Stimulated activated CD4-positive, alpha-beta T cell treated with anti-CD3 and anti-CD28 coated beads, Interleukin-12 subunit alpha, Interleukin-12 subunit beta, amount 100 ng/mL, for 48 hours (primary cell): Measurements from ENCODE around the gene STOML1.

ENCODE experiments used
- DNase-seq, 3 donors: peaks; one replicate each; pipeline ENCODE4 v3.0.0-alpha.2; 2020; ENCODE audit warnings: low read depth in 2 of 3, low spot score in 1 of 3

Gene STOML1, protein sequence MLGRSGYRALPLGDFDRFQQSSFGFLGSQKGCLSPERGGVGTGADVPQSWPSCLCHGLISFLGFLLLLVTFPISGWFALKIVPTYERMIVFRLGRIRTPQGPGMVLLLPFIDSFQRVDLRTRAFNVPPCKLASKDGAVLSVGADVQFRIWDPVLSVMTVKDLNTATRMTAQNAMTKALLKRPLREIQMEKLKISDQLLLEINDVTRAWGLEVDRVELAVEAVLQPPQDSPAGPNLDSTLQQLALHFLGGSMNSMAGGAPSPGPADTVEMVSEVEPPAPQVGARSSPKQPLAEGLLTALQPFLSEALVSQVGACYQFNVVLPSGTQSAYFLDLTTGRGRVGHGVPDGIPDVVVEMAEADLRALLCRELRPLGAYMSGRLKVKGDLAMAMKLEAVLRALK

DNA sequence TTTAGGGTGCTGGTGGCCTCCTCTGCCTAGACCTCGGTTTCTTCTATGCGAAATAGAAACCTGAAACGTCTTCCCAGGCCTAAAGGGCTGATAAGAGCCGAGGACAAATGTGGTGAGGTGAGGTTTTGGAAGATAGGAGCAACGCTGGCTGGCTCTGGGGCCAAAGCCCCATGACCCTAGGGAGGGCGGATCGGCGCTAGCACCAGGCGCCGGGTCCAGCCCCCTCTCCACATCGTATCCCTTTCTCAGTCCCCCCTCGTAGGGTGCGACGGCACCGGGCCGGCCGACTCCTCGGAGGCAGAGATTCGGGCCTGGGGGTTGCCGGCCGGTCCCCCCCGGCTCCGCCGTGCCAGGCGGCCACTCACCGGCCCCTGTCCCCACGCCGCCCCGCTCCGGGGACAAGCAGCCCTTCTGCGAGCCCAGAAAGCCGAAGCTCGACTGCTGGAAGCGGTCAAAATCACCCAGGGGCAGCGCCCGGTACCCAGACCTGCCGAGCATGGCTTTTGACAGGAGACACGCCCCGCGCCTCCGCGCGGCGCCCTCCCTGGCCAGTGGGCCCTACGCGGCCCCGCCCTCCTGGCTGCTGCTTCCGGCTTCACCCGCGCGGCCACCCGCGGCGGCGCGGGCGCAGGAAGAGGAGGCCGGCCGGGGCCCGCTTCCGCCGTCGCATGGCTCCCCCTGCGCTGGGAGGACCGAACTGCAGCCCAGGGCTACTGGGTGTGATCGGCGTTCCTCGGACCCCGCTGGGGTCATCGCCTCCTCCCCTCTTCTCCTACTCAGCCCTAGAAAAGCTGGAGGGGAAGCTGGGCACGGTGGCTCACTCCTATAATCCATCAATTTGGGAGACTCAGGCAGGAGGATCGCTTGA, at the start of gene STOML1:
Gene STOML1, minus strand, starts transcription at position 570 of the 868 bp plus-strand sequence. Its CDS starts 72 bp downstream, at position 498.
- DNase-seq: peak; percentile 90 to 97 (median 93)

DNA sequence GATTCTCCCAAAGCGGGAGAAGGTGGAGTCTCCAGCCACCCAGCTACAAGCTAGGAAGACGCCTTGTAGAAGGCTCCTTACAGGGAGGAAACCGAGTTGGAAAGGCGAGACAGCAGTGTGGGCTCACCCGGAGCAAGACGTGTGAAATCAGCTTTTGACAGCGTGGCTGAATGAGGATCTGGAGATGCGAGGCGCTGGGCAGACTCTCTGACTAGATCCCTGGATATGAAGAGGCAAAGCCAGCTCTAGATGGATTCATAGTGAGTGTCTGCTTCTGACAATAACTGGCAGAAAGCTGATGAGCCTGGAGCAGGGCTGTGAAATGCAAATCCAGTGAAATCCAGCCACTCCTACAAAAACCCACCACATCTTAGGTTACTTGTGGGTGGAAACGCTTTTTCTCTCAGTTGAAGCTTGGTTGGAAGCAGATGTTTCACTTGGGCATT, 49.2 kb upstream of the STOML1 start:
- no peak for DNase-seq

DNA sequence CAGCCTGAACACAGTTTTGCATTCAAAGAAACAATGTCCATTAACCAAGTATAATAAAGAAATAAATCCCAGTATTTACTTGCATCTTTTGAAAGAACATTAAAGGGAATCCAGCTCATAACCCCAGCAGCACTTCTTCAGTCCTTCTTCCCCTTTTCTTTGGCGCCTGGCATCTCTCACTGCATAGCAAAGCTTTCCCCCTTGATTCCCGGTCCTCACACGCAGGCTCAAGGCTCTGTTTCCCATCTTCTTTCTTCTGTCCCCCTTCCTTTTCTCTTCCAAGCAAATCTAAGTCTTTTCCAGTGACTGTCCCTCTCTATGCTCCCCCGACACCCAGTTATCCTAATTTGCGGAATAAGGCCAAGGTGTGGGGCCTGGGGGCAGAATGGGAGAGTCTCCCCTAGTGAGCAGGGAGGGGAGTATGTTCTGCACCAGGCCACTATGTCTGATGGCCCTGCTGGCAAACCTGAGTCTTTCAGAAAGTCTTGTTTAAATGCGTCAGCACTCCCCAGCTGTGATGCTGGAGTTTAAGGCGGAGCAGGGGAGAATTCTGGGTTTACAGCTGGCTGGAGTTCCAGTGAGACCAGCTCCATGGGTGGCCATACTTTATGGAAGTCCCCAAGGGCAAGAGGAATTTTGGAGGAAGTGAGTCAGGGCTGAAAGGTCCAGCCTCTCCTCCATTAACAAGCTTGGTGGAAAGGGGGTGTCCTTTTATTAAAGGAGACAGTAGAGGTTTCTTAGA, 48.2 kb upstream of the STOML1 start:
- DNase-seq: no peak

DNA sequence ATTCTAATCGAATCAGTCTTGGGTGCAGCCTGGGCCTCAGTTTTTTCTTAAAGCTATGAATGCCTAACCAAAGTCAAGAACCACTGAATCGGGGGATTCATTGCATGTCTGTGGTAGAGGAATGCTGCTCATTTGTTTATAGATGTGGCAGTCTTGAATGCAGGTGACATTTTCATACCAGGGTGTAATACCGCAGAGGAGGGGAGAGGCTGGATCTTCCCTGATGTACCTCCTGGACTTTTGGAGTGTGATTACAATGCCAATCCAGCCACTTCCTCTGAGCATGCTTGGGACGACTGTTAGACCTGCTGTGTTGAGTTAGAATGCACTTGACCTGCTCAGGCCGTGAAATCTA, 47.5 kb upstream of the STOML1 start:
- no peak for DNase-seq

DNA sequence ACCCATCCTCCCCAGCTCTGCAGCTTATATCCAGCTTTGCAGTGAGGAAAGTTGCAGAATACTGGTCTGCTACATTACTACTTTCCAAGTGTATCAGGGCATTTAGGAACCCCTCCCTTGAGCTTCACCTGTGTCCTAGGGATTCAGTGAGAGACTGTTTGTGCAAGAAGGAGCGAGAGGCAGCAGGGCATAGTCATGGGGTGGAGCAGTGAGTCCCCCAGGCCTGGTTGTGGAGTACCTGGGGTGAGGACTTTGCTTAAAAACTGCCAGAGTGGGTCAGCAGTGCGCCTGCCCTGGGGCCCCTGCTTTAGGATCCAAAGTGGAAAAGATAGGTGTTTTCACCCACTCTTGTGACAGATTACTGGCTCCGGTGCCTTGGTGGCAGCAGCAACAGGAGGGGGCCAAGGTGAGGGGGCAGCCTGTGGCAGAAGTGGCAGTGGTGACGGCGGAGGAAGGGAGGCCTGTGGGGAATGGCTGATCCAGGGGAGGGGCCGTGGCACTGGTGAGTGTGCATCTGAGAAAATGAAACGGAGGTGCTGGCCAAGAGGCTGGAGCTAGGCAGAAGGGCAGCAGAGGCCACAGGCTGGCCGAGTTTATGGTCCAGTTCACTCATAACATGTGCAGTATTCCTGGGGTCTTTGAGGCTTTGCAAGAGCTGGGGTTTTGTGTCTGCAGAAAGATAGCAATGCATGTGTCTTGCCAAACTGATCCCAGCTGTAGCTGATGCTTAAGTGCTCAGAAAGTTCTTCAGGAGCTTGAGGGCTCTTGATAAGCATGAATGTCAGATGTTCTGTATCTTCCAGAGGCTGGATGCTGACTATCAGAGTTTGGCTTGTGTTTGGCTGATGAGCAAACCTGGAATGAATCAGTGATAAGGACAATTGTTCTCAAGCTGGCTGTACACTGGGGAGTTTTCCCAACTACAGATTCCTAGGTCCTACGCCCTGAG, 46.9 kb upstream of the STOML1 start:
- no peak for DNase-seq

DNA sequence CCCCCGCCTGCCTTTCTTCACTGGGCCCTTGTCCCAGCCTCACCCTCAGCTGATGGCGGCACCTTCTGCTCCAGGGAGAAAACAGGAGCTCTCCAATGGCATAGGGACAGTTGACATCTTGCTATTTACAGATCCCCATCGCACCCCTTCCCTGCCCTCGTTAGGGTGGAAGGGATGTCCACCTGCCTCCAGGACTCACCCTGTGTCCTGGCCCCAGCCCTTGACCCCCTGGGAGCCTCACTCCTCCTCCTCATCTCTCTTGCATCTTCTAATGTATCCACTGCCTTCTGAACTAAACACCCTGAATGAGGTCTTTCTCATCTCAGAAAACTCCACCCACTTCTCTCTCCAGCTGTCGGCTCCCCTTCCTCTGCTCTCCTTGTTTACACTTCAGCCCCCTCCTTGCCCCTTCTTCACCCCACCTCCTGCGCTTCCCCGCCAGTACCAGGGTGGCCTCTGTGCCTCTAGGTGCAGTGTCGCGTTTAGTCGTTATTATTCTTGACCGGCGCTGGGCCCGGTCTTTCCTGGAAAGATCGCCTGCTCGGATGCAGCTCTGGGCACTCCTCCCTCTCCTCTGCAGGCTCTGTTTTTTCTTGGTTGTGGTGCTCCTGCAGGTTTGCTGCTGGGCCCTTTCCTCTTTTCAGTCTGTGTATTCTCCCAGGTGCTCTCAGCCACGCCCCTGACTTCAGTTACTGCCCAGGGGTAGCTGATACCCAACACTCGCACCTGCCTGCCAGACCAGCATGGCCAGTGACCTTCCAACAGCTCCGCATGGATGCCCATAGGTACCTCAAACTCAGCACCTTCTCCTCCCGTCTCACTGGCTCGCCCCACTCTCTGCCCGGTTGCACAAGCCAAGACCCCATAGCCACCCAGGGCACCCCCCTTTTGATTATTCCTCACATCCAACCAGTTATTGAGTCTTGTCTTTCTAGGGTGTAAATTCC, 45.3 kb upstream of the STOML1 start:
- no peak for DNase-seq

DNA sequence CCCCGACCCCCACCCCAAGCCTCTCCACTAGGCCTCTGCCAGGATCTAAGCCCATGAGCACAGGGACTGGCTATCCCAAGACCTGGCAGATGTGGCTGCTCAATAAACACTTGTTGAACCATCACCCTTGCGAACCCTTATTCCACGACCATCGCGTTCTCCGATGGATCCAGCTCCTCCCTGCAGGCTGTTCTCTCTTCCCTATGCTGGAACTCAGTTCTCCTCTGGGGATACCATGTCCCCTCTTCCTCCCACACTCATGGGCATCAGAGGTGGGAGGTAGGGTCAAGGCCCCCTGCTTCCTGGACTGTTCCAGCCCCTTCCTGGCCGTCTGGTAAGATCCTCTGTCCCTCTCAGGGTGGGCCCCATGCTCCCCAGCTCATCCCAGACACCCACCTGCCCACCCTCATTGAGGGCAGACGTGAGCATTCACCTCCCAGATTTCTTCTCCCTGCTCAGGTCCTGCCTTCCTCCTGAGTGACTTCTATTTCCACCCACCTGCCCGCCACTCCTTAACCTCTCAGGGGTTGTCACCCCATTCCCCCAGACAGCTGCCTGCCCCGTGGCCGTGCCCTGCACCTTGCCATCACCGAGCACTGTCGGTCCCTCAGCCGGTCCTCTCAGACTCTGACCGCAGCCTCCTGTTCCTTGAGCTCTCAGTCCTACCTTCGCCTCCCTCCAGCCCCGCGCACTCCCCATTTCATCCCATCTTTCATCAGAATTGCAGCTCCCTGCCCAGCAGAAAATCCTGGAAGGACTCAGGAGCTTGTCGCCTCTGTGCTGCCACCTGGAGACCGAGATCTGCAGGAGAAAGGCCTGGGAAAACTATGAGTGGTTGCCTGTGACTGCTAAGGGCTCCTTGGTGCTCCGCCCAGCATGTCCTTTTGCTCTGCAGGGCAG, 44.4 kb upstream of the STOML1 start:
- no peak for DNase-seq

DNA sequence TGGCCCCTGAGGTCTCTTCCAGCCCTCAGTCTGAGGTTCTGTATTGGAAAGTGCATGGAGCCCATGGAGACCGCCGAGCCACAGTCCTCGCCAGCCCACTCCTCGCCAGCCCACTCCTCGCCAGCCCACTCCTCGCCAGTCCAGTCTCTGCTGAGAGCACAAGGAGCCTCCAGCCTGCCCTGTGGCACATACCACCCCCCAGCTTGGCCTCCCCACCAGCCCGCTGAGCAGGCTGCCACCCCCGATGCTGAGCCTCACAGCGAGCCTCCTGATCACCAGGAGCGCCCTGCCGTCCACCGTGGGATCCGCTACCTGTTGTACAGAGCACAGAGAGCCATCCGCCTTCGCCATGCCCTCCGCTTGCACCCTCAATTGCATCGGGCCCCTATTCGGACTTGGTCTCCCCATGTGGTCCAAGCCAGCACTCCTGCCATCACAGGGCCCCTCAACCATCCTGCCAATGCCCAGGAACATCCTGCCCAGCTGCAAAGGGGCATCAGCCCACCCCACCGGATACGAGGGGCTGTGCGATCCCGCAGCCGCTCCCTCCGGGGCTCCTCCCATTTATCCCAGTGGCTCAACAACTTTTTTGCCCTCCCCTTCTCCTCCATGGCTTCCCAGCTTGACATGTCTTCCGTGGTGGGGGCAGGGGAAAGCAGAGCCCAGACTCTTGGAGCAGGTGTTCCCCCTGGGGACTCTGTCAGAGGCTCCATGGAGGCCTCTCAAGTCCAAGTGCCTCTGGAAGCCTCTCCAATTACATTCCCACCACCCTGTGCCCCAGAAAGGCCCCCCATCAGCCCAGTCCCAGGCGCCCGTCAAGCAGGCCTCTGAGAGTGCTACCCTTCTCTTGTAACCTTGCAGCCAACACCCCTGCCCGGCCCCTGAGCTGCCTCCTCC, 43.3 kb upstream of the STOML1 start:
- DNase-seq: no peak

DNA sequence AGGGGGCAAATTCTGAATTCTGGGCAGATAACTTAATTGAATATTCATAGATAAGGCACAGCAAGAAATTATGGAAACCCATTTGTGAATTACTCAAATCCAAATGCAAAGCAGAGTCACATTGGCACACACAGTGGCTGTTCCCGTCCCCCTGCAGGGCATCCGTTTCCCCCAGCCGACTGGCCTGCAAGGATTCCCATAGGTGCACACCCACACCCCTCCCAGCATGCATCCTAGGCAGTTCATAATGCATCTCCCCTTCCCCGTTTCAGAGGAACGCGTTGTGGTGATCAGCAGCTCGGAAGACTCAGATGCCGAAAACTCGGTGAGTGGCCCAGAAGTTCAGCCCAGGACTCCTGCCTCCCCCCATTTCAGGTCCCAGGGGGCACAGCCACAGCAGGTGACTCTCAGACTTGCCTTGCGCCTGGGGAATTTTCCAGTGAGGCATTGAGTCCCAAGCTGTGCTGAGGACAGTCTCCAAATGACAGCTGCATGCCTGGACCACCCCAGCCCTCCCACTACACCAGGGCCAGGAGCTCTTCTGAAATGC, 42.2 kb upstream of the STOML1 start:
- no peak for DNase-seq

DNA sequence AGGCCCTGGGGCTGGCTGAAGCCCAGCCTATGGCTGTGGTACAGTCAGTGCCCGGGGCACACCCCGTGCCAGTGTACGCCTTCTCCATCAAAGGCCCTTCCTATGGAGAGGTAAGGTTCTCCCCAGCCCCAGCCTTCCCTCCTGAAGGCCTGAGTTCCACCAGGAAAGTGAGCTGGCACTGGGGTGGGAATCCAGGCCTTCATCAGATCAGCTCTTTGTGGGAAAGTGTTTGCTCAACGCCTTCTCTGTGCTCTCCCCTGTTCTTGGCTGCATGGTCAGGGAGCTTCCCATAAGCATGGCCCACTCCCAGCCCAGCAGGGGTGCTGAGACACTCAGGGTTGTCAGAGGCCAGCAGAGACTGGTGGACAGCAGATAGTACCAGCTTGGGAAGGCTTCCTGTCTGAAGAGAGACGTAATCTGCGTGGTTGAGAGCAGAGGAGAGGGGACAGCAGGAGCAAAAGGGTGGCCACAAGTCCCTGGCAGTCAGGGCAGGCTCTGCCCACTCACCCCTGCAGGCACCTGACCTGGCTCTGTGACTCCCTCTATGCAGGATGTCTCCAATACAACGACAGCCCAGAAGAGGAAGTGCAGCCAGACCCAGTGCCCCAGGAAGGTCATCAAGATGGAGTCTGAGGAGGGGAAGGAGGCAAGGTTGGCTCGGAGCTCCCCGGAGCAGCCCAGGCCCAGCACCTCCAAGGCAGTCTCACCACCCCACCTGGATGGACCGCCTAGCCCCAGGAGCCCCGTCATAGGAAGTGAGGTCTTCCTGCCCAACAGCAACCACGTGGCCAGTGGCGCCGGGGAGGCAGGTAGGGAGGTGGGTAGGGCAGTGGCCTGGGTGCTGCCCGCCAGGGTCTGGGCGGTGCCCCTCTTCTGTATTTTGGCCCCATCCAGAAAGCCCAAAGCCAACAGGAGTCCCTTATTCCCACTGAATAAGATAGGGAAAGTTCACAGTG, 40.8 kb upstream of the STOML1 start:
- no peak for DNase-seq

DNA sequence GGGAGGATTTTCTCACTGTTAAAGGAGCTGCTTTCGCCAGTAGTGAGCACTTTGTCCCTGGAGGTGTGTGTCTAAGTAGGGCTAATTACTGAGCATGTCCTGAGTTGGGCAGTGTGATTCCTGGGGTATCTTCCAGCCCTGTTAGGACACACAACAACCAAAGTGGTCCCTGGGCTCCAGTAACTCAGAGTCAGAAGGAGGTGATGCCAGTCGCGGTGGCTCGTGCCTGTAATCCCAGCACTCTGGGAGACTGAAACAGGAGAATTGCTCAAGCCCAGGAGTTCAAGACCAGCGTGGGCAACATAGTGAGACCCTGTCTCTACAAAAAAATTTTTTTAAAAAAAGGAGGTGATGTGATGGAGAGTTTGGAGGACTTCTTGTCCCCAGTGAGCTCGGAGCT, 40.0 kb upstream of the STOML1 start:
- DNase-seq: no peak

DNA sequence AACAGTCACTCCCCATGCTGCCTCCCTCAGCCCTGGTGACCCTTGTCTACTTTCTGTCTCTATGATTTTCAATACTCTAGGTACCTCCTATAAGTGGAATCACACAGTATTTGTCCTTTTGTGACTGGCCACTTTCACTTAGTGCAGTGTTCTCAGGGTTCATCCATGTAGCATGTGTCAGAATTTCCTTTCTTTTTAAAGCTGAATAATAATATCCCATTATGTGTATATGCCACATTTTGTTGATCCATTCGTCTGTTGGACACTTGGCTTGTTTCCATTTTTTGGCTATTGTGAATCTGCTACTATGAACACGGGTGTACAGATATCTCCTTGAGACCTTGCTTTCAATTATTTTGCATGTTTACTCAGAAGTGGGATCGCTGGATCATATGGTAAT, 36.6 kb upstream of the STOML1 start:
- DNase-seq: no peak

DNA sequence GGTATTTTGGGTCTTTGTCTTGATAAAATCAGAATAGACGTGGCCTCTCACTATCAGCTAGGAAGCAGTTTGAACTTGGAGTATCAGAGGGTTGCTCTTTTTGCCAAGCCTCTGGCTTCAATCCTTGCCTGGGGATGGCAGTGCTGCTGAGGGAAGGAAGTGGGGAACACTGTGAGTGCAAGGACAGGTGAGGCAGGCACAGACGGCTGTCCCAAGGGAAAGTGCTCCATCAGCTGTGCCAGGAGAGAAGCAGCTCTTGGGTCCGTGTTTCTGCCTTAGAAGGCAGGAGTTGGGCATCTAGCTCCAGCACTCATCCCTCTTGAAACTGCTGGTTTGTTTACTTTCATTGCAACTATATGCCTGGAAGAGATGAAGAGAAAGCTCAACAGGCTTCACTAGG, 35.6 kb upstream of the STOML1 start:
- no peak for DNase-seq

DNA sequence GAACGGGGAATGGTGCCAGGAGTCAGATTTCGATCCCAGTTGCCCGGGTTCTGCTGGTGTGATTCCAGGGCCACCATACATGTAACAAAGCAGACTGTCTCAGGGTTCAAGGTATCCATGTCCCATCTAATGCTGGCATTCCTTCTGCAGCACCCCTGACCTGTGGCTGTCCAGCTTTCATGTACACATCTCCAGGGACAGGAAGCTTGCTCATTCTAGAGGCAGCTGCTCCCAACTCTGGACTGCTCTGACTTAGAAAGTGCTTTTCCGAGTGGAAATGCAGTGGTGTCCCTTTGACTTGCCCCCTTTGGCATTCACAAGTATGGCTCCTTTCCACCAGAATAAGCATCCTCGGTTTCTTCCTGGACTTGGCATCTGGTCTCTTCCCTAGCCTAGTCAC, 33.3 kb upstream of the STOML1 start:
- no peak for DNase-seq

DNA sequence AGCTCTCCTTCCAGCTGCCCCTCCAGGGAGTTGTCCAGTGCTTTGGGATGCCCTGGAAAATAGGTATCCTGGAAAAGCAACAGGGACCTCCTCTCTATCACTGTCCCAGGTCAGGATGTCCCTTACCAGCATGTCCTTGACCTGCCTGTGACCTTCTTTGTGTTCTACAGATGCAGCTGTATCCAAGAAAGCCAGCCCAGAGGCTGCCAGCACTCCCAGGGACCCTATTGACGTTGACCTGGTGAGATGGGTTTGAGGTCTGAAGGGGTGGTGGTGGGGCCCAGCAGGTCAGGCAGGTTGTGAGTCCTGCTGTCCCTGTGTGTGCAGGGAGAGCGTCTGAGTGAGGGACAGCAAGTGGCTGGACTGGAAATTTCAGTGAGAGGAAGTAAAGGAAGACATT, 32.6 kb upstream of the STOML1 start:
- DNase-seq: no peak
